Activated effector memory CD4-positive, alpha-beta T cell treated with Interleukin-2 at 50 U/mL for 16 hours (primary cell): ENCODE measurements around the gene PON3.

ENCODE experiments used
- DNase-seq: peaks from one replicate; pipeline ENCODE4 v3.0.0-alpha.2; 2020

PON3 gene

GRCh38 chr7:95335093-95335492 is 61.1 kb downstream of the PON3 start:
- DNase-seq: no peak

GRCh38 chr7:95334447-95334846 is 61.7 kb downstream of the PON3 start:
- no peak for DNase-seq

GRCh38 chr7:95330961-95331337 is 65.2 kb downstream of the PON3 start:
- no peak for DNase-seq

GRCh38 chr7:95330204-95330960 is 65.8 kb downstream of the PON3 start:
- no peak for DNase-seq

GRCh38 chr7:95327356-95327755 is 68.8 kb downstream of the PON3 start:
- no peak for DNase-seq

- no peak for DNase-seq
Measured at GRCh38 chr7:95324431-95324830, 71.7 kb downstream of the PON3 start, which contains the start of gene PON1. Gene PON1, minus strand, starts transcription at chr7:95324532. Its CDS starts 57 bp downstream, at chr7:95324475.

- DNase-seq: no peak
Measured at GRCh38 chr7:95323410-95324129, 72.6 kb downstream of the PON3 start.

- no peak for DNase-seq
Measured at GRCh38 chr7:95322854-95323253, 73.3 kb downstream of the PON3 start.

- DNase-seq: no peak
Measured at GRCh38 chr7:95322396-95322795, 73.8 kb downstream of the PON3 start.

- DNase-seq: no peak
Measured at GRCh38 chr7:95321720-95322119, 74.5 kb downstream of the PON3 start.

- DNase-seq: no peak
Measured at GRCh38 chr7:95320651-95321050, 75.5 kb downstream of the PON3 start.

GRCh38 chr7:95319570-95319969 is 76.6 kb downstream of the PON3 start:
- no peak for DNase-seq

- no peak for DNase-seq
Measured at GRCh38 chr7:95318501-95319100, 77.6 kb downstream of the PON3 start.

GRCh38 chr7:95317966-95318365 is 78.2 kb downstream of the PON3 start:
- no peak for DNase-seq

- no peak for DNase-seq
Measured at GRCh38 chr7:95317546-95317945, 78.6 kb downstream of the PON3 start.

- no peak for DNase-seq
Measured at GRCh38 chr7:95316588-95316987, 79.6 kb downstream of the PON3 start.

- no peak for DNase-seq
Measured at GRCh38 chr7:95312561-95312960, 83.6 kb downstream of the PON3 start.

- DNase-seq: no peak
Measured at GRCh38 chr7:95311389-95311788, 84.8 kb downstream of the PON3 start.

- DNase-seq: no peak
Measured at GRCh38 chr7:95309951-95310350, 86.2 kb downstream of the PON3 start.
